ENCODE data around the gene CPNE1. TPM values are rescaled to one million over a fixed set of nuclear protein-coding genes. Genes with fewer than 3 reads are reported as not detected.

The CPNE1 gene
- total RNA-seq, 1 experiment from 2014 or later: 194 TPM

- peak overlapping the region; percentile 99 for H3K27ac Mint-ChIP-seq (ENCODE audit: low read depth, unreplicated experiment)
- H3K36me3 Mint-ChIP-seq (ENCODE audit: insufficient read depth, unreplicated experiment): peaks cover 76% of the 10 kb centered on the region
- no peak for TF ChIP-seq CTCF (IDR thresholded peaks at IDR 0.05; ENCODE audit: unreplicated experiment)
- TSS peak; percentile 4 for BruUV-seq (replicated peaks)
- intact Hi-C loops (cut with micrococcal nuclease): loop anchor here (2.0 kb wide), 1 partner anchor 188 kb away; no protein-coding TSS in a partner anchor
- no peaks in the 10 kb centered on the region for H3K9me3 Mint-ChIP-seq (ENCODE audit: unreplicated experiment)
- no peaks in the 10 kb centered on the region for H3K27me3 Mint-ChIP-seq (ENCODE audit: insufficient read depth, unreplicated experiment)
- H3K4me1 Mint-ChIP-seq (ENCODE audit: insufficient read depth, unreplicated experiment): peaks cover 14% of the 10 kb centered on the region
- DNase-seq (ENCODE audit: unreplicated experiment): no peak
- POLR2A ChIA-PET: interaction anchor here (0.8 to 14.8 kb wide), 17 partner anchors 12 to 764 kb away, joined by 3 to 266 read pairs (median 11); partner anchors contain the start of genes CPNE1, PHF20, RBM12 and RBM39
- CTCF ChIA-PET: no interaction called here
- peak overlapping the region; percentile 98 for H3K4me3 Mint-ChIP-seq (ENCODE audit: unreplicated experiment)
Observed at GRCh38 chr20:35698298-35699126, 33.8 kb upstream of the CPNE1 start.

- intact Hi-C loops (cut with micrococcal nuclease): loop anchor here (2.0 kb wide), 1 partner anchor 187 kb away; no protein-coding TSS in a partner anchor
- H3K9me3 Mint-ChIP-seq (ENCODE audit: unreplicated experiment): no peaks in the 10 kb centered on the region
- BruUV-seq (replicated peaks): no TSS peak
- H3K4me3 Mint-ChIP-seq (ENCODE audit: unreplicated experiment): peak overlapping the region; percentile 98
- ChIA-PET POLR2A (interaction anchor here (0.9 to 14.8 kb wide), 7 partner anchors 13 to 256 kb away, joined by 3 to 266 read pairs (median 53); partner anchors contain the start of genes CPNE1, RBM12, RBM39 and SCAND1), CTCF (no interaction called here)
- no peak for DNase-seq (ENCODE audit: unreplicated experiment)
- peak overlapping the region; percentile 99 for H3K27ac Mint-ChIP-seq (ENCODE audit: low read depth, unreplicated experiment)
- no peaks in the 10 kb centered on the region for H3K27me3 Mint-ChIP-seq (ENCODE audit: insufficient read depth, unreplicated experiment)
- no peak for TF ChIP-seq CTCF (IDR thresholded peaks at IDR 0.05; ENCODE audit: unreplicated experiment)
- H3K4me1 Mint-ChIP-seq (ENCODE audit: insufficient read depth, unreplicated experiment): peaks cover 14% of the 10 kb centered on the region
- peaks cover 76% of the 10 kb centered on the region for H3K36me3 Mint-ChIP-seq (ENCODE audit: insufficient read depth, unreplicated experiment)
Observed at GRCh38 chr20:35697696-35698297, 33.1 kb upstream of the CPNE1 start.

- Mint-ChIP-seq H3K4me1 (ENCODE audit: insufficient read depth, unreplicated experiment) (peaks cover 14% of the 10 kb centered on the region), H3K9me3 (ENCODE audit: unreplicated experiment) (no peaks in the 10 kb centered on the region)
- CTCF ChIA-PET: interaction anchor here (0.6 kb wide), 1 partner anchor 100 kb away, joined by 3 read pairs; no protein-coding TSS in a partner anchor
Observed at GRCh38 chr20:35695978-35696377, 31.3 kb upstream of the CPNE1 start.

More at GRCh38 chr20:35695978-35696377, 31.3 kb upstream of the CPNE1 start:
- no peaks in the 10 kb centered on the region for H3K27me3 Mint-ChIP-seq (ENCODE audit: insufficient read depth, unreplicated experiment)
- no peak overlapping the region for H3K27ac Mint-ChIP-seq (ENCODE audit: low read depth, unreplicated experiment)
- H3K4me3 Mint-ChIP-seq (ENCODE audit: unreplicated experiment): no peak overlapping the region
- intact Hi-C loops (cut with micrococcal nuclease): no loop called here
- no peak for DNase-seq (ENCODE audit: unreplicated experiment)
- peaks cover 74% of the 10 kb centered on the region for H3K36me3 Mint-ChIP-seq (ENCODE audit: insufficient read depth, unreplicated experiment)
- TF ChIP-seq CTCF (IDR thresholded peaks at IDR 0.05; ENCODE audit: unreplicated experiment): no peak
- POLR2A ChIA-PET: no interaction called here
- no TSS peak for BruUV-seq (replicated peaks)

All from MCF 10A (cell line).